Thymus (tissue), 11 donors: ENCODE results near the gene GNGT2. TPM values are rescaled to one million over a fixed set of nuclear protein-coding genes. Genes with fewer than 3 reads are reported as not detected.

ENCODE experiments used
- DNase-seq, 9 donors: peaks; one replicate each; pipeline ENCODE4 v3.0.0-alpha.2; 2013; ENCODE audit warnings: low spot score in 9 of 9, low read depth in 6 of 9, missing footprints in 1 of 9
- H3K27ac ChIP-seq, 2 donors: one replicate each; pipeline ENCODE4 v1.5.1; 2013; ENCODE audit warnings: control low read depth in 1 of 2, low read depth in 1 of 2, low read length in 1 of 2, mild to moderate bottlenecking in 1 of 2, moderate library complexity in 1 of 2
- H3K27me3 ChIP-seq, 2 donors: one replicate each; pipeline ENCODE4 v1.5.1; 2013; ENCODE audit warnings: low read length in 1 of 2; ENCODE audit not compliant: control insufficient read depth in 2 of 2, insufficient read depth in 1 of 2
- H3K36me3 ChIP-seq, 2 donors: one replicate each; pipeline ENCODE4 v1.5.1; 2013; ENCODE audit warnings: low read length in 1 of 2, mild to moderate bottlenecking in 1 of 2, moderate library complexity in 1 of 2; ENCODE audit not compliant: control insufficient read depth in 2 of 2, insufficient read depth in 2 of 2
- H3K4me1 ChIP-seq, 2 donors: one replicate each; pipeline ENCODE4 v1.5.1; 2013; ENCODE audit warnings: low read length in 2 of 2; ENCODE audit not compliant: control insufficient read depth in 2 of 2, insufficient read depth in 2 of 2
- H3K4me3 ChIP-seq, 2 donors: one replicate each; pipeline ENCODE4 v1.5.1; 2013; ENCODE audit warnings: low read length in 2 of 2, control low read depth in 1 of 2, mild to moderate bottlenecking in 1 of 2
- H3K9me3 ChIP-seq, 2 donors: one replicate each; pipeline ENCODE4 v1.5.1; 2013; ENCODE audit warnings: low read length in 1 of 2, mild to moderate bottlenecking in 1 of 2; ENCODE audit not compliant: control insufficient read depth in 2 of 2, insufficient read depth in 1 of 2
- WGBS: extraction: QIAGEN DNeasy Blood & Tissue Kit; methylation state at CpG from one replicate; pipeline ENCODE4 v1.1.7; 2013; 5-methylcytosine and 5-hydroxymethylcytosine counted together
- polyA plus RNA-seq: library from polyadenylated mRNA; stranded (reverse); fragments of 200-250 nt; gene quantifications from one replicate; pipeline ENCODE4 v1.2.3, GENCODE V29; 2013
- total RNA-seq: library from RNA; stranded (reverse); fragments of 120-200 nt; gene quantifications from one replicate; pipeline ENCODE4 v1.2.4, GENCODE V29; 2013
- donor health status: healthy.

The GNGT2 gene
- total and polyA plus RNA-seq, 2 donors, result 6.9 to 10.8 TPM

DNA sequence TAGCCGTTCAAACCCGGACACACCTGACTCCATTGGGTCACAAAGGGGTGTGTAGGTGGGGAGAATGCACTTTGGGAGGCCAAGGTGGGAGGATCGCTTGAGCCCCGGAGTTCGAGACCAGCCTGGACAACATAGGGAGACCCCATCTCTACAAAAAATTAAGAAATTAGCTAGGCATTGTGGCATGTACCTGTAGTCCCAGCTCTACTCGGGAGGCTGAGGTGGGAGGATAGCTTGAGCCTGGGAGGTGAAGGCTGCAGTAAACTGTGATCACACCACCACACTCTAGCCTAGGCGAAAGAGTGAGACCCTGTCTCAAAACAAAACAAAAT, 21.2 kb upstream of the GNGT2 start:
- Histone ChIP-seq H3K27ac (no peak overlapping the region), H3K4me1 (peaks cover 5 to 16% of the 10 kb centered on the region in 2 donors), H3K9me3 (no peaks in the 10 kb centered on the region), H3K36me3 (no peaks in the 10 kb centered on the region), H3K27me3 (peaks cover 32 to 72% of the 10 kb centered on the region in 2 donors), H3K4me3 (no peak overlapping the region)
- no peak for DNase-seq
- 74% methylated on average over 7 of the region's 7 CpGs for WGBS

DNA sequence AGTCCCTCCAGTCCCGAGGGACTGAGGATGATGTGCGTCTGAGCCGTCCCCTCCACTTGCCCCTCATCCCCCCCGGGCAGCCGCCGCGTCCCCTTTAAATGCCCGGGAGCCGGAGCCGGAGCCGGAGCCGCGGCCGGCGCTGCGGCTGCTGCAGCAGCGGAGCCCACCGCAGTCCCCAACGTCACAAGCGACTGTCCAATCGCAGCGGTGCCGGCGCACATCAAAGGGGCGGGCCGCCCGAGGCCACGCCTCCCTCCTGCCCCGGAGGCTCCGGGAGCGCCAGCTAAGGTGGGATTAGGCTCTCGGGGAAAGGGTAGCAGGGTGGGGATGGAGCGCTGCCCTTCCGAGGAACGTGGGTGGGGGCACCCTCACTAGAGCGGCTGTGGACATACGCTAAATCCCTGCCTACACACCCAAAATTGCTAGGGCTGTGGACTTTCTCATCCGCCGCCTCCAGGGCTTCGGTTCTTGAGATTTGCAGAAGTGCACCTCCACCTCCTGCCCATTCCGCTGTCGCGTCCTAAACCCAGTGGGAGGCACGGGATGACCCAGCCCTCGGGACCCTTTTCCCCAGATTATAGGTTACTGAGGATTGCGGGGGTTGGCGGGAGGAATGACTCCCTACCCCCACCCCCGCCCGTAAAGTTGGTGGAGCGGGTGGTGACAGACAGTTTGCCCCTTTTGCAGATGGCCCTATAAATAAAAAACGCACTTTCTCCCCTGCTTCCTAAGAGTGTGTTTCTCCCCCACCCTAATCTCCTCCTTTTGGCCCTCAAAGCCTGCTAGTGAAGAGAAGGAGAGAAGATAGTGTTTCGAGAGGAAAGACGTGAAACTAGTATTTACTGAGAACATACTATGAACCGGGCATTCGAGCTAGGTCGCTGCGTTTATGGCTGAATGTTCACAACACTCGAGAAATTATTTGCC, 20.5 kb upstream of the GNGT2 start, which contains the start of gene PHOSPHO1:
Gene PHOSPHO1 (minus strand): TSS at position 152 of the 927 bp plus-strand sequence. CDS start 4,096 bp downstream, outside the sequence.
- peaks cover 37 to 78% of the 10 kb centered on the region in 2 donors for H3K27me3 ChIP-seq
- WGBS, result 6% methylated on average over 58 of the region's 58 CpGs

DNA sequence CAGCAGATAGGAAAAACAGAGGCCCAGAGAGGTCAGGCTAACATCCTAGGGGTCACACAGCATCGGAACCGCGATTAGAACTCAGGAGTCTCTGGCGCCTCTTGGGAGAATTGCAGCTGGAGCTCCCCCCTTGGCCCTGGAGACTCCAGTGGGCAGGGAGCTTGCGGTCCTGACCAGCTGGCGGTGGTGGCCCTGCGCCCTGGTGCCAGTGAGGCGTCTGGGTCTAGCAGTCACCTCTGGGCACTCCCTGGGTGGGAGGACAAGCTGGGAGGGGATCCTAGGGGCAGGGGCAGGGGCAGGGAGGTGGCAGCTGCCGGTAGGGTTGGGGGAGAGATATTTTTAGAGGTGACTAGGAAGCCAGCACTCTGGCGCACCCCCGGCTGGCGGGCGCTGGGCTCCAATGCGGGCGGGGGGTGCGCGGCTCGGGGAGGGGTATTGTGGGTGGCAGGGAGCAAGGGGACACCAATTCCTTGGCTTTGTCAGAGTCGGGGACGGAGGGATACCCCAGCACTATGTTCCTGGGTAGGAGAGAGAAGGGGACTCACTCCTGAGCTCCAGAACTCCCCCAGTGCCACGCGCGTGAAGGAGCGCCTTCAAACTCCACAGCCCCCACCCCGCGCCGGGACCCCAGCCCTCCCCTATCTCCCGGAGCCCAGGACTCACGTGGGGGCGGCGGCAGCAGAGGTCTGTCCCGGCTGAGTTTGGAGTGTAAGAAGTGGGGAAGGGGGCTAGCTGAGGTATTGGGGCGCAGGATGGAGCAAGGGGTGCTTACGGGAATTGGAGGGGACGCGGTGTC, 19.6 kb upstream of the GNGT2 start:
- no peak for DNase-seq
- H3K27ac ChIP-seq, result no peak overlapping the region
- H3K9me3 ChIP-seq, result no peaks in the 10 kb centered on the region
- peak overlapping the region; percentile 50 to 62 for H3K4me3 ChIP-seq
- H3K27me3 ChIP-seq, result peaks cover 45 to 84% of the 10 kb centered on the region in 2 donors
- 12% methylated on average over 36 of the region's 36 CpGs for whole genome bisulfite sequencing
- H3K4me1 ChIP-seq, result peaks cover 6 to 16% of the 10 kb centered on the region in 2 donors
- no peaks in the 10 kb centered on the region for H3K36me3 ChIP-seq

More for the DNA sequence above, 20.5 kb upstream of the GNGT2 start, which contains the start of gene PHOSPHO1:
- DNase-seq, result peak in 8 of 9 donors; percentile 73 to 91 (median 79)
- no peak within 1 kb of the TSS for H3K27ac ChIP-seq
- H3K9me3 ChIP-seq, result no peaks in the 10 kb centered on the region
- peak within 1 kb of the TSS; percentile 50 to 62 for H3K4me3 ChIP-seq
- H3K4me1 ChIP-seq, result peaks cover 5 to 16% of the 10 kb centered on the region in 2 donors
- H3K36me3 ChIP-seq, result no peaks in the 10 kb centered on the region

DNA sequence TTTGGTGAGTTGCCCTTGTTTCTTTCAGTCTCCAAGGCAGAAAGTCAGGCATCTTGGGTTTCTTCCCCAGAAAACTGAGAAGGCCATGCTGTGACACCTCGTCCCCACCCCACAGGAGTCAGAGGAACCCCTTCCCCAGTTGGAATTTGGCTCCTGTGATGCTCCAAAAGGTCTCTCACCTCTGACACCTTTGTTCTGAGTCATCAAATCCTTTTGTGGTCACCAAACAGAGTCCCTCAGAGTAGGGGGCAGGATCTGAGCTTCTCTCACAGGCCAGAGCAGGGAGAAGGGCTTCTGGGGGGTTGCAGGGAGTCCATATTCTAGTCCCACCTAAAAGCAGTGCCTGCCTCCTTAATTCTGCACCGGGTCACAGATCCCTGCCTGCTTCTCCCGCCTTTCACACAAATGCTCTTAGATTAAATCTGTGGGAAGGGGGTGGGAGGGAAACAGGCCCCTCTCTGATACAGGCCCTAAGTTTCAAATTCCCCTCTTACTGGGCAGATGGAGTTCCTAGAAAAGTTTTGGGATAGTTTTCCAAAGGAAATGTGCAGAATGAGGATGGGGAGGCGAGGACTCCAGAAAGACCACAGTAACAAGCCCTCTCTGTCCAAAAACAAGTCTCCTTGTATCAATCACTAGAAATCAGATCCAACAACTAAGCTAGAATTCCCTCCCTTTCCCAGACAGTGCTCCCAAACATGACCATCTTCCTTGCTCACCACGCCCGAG, 18.9 kb upstream of the GNGT2 start:
- Histone ChIP-seq H3K4me3 (no peak overlapping the region), H3K4me1 (peaks cover 13 to 24% of the 10 kb centered on the region in 2 donors), H3K36me3 (no peaks in the 10 kb centered on the region), H3K27ac (no peak overlapping the region), H3K9me3 (no peaks in the 10 kb centered on the region), H3K27me3 (peaks cover 53 to 92% of the 10 kb centered on the region in 2 donors)
- 86% methylated on average over 6 of the region's 6 CpGs for WGBS
- DNase-seq, result no peak

DNA sequence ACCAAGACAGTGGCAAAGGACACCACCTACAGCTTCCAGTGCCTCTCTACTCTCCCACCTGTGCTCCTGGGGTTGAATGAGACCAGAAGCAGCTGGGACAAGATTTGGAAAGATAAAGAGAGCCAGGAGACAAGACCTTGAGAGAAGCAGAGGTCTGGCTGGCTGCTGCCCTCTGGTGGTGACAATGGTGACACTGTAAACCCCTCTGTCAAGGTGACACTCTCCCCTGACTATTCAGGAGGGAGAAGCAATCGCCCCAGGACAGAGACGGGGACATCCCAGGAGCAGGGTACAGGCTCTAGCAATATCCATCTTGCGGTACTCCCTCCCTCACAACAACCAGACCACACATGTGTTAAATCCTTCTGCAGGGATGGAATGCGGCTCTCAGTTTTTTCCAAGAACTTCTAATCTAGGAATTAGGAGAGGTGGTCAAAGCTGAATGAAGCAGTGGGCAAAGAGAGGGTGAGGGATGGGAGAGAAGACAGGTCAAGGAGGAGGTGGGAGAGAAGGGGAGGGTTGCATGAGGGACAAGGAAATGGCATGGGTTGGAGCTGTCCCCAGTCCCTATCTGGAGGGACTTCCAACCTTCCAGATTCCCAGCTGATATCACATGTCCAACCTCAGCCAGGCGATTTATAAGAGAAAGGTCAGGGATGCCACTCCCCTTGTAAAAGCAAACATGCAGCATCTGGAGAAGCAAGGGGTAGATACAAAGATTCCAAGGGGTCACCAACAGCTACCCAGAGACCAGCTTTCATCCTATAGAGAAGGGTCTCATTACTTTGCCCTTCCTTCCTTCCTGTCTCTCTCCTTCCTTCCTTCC, 17.3 kb upstream of the GNGT2 start:
- WGBS, result 21% methylated on average over 5 of the region's 5 CpGs
- Histone ChIP-seq H3K4me1 (peaks cover 24 to 40% of the 10 kb centered on the region in 2 donors), H3K4me3 (no peak overlapping the region), H3K27me3 (peaks cover 64 to 99% of the 10 kb centered on the region in 2 donors), H3K27ac (no peak overlapping the region), H3K36me3 (peaks cover 0 to 5% of the 10 kb centered on the region in 2 donors), H3K9me3 (peaks cover 0 to 2% of the 10 kb centered on the region in 2 donors)
- peak in 6 of 9 donors; percentile 68 to 84 (median 77) for DNase-seq

DNA sequence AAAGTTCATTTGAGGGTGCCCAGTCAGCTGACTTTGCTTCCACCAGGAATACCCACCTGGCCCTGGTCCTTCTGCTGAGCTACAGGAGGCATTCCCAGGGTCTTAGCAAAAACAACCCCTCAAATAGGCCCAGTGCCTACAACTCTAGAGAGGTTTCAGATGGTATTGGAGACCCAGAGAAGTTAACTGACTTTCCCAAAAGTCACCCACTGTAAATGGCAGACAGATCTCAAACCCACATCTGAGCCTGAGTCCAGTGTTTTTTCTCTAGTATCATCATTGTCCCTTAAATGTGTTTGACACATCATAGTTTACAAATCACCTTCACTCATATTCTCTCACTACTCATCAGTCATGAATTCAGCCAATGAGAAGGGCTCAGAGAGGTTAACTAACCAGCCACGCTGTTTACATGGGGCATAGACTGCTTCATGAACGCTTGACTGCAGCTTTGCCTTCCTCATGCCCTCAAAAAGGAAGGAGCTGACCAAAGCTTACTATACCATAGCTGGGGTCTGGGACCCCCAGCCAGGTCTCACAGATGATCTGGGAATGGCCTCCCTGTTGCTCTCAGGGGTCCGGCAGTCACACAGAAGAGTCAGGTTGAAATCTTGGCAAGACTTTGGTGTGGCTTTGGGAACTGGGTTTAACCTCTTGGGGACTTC, 16.5 kb upstream of the GNGT2 start:
- no peak for DNase-seq
- 94% methylated on average over 3 of the region's 3 CpGs for WGBS
- Histone ChIP-seq H3K27ac (no peak overlapping the region), H3K4me3 (no peak overlapping the region), H3K36me3 (peaks cover 0 to 8% of the 10 kb centered on the region in 2 donors), H3K27me3 (peaks cover 64 to 98% of the 10 kb centered on the region in 2 donors), H3K9me3 (peaks cover 0 to 2% of the 10 kb centered on the region in 2 donors), H3K4me1 (peaks cover 24 to 42% of the 10 kb centered on the region in 2 donors)

DNA sequence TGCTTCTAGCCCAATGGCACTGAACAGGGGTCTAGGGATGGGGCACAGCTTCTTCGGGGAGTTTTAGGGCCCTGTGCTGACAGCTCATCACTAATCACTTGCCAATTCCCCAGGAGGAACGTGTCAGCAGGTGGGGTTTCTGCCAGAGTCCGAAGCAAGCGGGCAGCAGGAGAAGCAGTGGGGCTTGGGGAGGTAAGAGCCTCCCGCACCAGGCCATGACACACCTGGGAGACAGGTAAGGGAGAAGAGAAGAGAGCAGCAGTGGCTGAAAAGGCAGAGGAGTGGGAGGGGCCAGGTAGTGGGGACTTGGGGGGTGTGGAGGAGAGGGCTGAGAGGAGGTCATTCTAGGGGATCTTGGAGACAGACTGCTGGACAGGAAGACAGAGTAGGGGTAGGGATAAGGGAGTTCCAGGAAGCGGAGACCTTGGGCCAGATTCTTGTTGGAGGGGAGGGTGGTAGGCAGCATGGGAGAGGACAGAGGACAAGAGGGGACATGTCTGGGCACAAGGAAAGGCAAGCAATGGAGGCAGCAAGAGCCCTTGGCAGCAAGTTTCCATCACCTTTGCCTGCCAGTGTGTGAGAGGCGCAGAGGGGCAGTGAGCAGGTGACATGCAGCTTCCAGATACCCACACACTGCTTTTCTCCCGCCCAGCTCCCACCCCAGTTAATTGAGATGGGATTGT, 15.3 kb upstream of the GNGT2 start:
- Histone ChIP-seq H3K4me1 (peaks cover 19 to 35% of the 10 kb centered on the region in 2 donors), H3K27me3 (peaks cover 54 to 86% of the 10 kb centered on the region in 2 donors), H3K36me3 (peaks cover 0 to 8% of the 10 kb centered on the region in 2 donors), H3K9me3 (peaks cover 0 to 2% of the 10 kb centered on the region in 2 donors), H3K27ac (no peak overlapping the region), H3K4me3 (no peak overlapping the region)
- 94% methylated on average over 8 of the region's 8 CpGs for WGBS
- no peak for DNase-seq
